Measurements from ENCODE around the gene SLC6A15.

Gene SLC6A15

DNA sequence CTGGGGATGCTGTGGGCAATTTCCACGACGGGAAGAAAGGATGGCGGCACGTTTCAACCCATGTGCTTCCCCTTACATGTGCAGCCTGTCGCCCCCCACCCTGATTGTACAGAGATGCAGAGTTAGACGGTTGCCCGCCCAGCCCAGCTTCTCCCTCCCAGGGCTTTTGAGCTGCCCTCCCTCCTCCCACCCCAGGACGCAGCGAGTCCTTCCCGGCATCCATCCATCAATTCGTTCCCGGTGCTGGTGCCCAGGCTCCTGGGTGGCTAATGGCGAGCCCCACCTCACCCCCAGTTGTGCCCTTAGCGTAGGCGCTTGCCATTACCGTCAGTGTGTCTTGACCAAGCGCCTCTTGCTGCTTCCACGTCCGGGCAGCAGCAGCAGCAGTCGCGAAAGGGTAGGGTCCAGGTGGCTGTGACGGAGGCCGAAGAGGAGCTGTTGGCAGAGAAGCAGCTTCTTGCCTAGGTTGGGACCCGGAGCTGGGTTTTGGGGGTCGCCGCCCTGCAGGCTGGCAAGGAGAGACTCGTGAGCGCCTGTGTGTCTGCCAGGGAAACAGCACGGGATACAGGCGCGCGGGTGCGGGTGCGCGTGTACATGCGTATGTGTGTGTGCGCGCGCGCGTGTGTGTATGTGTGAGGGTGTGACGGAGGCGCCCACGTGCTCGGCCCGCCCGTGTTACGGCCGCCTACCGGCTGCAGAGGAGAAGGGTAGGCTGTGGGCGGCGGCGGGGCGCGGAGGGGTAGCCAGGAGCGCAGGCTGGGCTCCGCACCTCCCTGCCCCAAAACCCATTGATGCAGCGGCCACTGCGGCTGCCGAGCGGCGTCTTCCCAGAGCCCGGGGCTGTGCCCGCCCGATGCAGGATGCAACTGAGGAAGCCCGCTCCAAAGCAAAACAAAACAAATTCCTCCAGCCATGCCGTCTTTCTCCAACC lies at the start of gene SLC6A15:
TSS of gene SLC6A15 (minus strand) at position 602 of the 931 bp plus-strand sequence. CDS start 20,679 bp downstream, outside the sequence.
- DNase-seq, result no peak

DNA sequence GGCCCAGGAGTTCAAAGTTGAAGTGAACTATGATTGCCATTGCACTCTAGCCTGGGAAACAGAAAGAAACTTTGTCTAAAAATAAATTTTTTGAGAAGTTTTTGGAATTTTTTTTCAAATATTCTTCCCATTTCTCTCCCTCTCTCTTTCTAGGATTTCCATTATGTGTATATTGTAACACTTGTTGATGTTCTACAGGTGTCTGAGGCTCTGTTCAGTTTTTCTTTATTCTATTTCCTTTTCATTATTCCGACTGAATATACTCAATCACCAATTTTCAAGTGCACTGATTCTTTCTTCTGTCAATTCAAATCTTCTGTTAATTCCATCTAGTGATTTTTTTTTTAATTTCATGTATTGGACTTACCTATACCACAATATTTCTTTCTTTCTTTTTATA lies 48.3 kb upstream of the SLC6A15 start:
- DNase-seq, result no peak

GRCh38 chr12:84955298-84955697 lies 42.7 kb upstream of the SLC6A15 start:
- no peak for DNase-seq

- DNase-seq, result no peak
Observed at GRCh38 chr12:84954415-84954814, 41.8 kb upstream of the SLC6A15 start.

DNA sequence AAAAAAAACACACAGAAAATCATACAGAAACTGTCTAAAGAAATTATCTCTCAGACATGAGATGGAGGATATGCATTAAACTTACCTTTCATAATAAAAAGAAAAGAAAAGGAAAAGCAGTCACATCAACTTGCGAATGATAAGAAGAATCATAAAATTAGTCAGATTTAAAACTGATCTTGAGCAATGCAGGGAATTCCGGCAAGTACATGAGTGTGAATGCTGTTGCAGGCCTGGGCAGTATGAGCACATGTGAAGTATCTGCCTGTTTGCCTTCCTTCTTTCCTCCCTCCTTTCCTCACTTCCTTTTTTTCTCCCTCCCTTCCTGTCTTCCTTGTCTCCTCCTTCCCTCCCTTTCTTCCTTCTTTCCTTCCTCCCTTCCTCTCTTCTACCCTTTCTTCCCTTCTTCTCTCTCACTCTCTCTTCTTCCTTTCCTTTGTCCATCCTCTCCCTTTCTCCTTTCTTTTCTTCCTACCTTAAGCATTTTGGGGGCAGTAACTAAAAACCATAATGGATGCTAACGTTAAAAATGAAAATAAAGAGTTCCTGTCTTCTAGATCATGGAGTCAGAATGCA lies 38.5 kb upstream of the SLC6A15 start:
- no peak for DNase-seq

- DNase-seq, result no peak
Observed at GRCh38 chr12:84946753-84947152, 34.2 kb upstream of the SLC6A15 start.

GRCh38 chr12:84937415-84937814 lies 24.8 kb upstream of the SLC6A15 start:
- DNase-seq, result no peak

DNA sequence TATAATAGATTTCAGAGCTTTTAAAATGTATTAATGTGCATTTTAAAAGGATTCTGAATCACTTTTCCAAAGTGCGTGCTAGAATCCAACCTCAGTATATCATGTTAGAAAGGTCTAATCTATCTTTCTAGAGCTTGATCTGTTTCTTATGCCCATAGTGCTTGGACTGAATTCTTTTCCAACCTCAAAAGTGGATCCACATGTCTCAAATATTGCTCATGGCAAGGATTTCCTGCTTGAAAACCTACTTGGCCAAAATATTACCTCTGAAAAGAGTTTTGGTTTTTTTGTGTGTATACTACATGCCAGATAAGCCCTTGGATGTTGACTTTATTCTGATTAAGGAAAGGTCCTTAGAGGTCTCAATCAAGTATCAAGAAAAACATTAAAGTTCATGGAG lies 16.9 kb upstream of the SLC6A15 start:
- DNase-seq, result no peak

DNA sequence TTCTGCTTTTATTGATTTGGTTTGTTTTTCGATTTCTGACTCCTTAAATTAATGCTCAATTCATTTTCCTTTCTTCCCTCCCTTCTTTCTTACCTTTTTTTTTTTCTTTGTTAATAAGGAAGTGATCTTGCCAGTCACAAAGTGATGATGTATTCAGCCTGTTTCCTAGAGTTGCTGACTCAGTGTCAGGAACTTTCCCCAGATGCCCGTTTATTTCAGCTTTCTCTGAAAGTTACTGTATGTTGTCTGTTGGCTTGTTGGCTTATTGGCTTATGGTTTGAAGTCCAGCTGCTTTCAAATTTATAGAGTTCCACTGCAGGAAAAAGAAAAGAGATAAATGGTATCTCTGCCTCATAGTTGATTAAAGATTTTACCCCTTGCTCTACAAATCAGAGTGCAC lies 12.4 kb upstream of the SLC6A15 start:
- no peak for DNase-seq

GRCh38 chr12:84922693-84923092 lies 10.1 kb upstream of the SLC6A15 start:
- no peak for DNase-seq

DNA sequence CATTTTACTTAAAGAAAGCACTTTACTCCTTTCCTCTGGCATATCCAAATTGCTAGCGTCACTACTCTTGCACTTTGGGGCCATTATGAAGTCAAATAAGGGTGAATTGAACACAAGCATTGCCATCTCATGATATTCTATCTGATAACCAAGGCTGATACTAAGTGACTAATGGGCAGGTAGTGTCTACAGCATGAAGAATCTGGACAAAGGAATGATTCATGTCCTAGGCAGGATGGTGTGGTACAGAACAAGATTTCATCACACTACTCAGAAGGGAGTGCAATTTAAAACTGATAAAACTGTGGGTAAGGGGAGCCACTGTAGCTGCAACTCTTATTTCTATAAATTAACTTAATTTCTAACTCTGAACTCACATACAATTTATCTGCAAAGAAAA lies 7.7 kb upstream of the SLC6A15 start:
- no peak for DNase-seq

DNA sequence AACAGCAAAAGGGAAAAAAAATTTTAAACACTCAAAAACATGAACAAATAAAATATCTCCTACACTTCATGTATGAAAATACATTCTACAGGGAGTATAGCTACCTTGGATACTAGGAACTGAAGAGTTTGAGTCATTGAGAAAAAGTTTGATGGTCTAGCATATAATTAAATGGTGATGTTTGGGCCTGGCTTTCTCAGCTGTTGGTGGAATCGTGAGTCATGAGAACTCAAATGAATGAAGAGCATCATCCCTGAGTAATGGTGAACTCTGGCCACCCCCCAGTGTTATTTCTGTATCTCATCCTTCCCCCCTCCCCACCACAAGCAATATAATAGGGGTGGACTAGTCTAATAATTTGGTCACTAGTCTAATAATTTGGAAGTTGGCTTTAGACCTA lies 6.7 kb upstream of the SLC6A15 start:
- DNase-seq, result no peak

DNA sequence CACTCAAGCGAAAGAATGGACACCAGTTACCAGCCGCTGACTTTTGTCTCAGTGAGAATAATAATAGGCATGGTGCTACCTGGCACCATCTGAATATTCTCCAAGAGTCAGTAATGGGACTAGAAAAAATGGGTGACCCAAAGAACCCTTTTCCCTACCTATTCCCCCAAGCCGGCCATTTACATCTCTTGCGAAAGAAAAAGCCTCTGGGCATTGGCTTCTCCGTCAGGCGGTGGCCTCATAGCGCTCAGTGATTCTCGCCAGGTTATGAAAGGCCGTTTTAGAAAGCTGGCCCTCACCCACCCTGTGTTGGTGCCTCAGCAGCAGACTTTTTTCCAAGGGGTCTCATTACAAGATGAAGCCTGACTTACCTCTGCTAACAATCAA lies 523 bp upstream of the SLC6A15 start:
- no peak for DNase-seq

GRCh38 chr12:84911271-84912197 lies 1.1 kb downstream of the SLC6A15 start:
- DNase-seq, result no peak

DNA sequence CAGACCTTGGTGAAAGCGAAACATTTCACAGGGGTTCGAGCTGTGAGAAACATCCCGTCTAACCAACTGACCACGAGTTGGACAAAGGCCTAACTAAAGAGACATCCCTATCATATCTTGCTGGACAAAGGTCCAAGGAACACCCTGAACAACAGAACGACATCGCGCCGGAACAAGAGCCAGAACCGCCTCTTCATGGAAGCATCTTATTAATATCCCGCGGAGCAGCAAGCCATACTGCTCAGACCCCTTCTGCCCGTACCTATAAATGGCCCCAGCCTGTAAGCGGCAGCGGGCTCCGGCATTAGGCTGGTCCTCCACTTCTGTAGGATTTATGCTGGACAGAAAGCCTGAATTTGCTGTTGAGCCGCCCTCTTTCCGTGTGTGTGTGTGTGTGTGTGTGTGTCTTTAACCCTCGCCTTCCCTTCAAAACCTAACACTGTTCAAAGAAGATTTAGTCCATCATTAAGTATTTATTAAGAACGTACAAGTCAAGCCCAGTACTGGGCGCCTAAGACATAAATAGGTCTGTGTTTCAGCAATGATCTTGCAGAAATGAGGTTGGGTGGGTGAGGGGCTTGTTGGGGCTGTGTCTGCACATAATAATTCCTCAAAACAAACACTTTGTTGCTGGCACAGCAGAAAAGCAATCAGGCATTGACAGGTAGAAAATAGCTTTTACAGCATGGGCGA lies 1.9 kb downstream of the SLC6A15 start:
- DNase-seq, result no peak

DNA sequence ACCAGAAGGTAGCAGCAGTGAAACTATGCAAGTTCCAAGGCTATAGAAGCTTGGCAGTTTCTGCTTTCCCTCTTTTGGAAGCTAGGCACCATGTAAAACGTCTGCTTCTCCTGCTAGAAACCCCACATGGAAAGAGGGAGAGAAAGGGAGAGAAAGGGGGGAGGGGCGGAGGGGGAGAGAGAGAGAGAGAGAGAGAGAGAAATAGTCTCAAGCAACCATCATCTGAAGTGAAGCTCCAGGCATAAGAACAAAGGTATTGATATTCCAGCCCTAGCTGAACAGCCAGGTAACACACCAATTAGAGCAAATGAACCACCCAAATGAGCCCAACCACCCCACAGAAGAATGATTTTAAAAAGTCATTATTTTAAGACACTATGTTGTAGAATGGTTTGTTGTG lies 8.5 kb downstream of the SLC6A15 start:
- DNase-seq, result no peak

- DNase-seq, result no peak
Observed at GRCh38 chr12:84891106-84891838, 21.3 kb downstream of the SLC6A15 start.

- no peak for DNase-seq
Observed at GRCh38 chr12:84889818-84890217, 22.8 kb downstream of the SLC6A15 start.

- DNase-seq, result no peak
Observed at GRCh38 chr12:84888861-84889260, 23.7 kb downstream of the SLC6A15 start.

DNA sequence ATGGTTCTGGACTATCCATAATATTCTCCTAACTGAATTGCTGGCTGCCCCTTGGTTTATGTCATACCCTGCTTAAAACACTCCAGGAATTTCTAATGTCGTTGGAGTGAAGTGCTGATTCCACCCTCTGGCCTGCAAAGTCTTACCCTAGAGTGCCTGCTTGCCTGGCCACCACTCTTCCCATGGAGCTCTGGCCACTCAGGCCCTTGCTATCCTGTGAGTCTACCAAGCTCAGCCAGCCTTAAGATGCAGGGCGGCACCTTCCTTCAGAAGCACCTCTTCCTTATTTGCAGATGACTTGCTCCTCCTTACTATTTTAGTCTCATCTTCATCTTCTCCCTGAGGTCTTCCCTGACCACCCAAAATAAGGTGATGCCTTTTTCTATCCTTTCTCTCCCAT lies 35.3 kb downstream of the SLC6A15 start:
- no peak for DNase-seq

- DNase-seq, result no peak
Observed at GRCh38 chr12:84875241-84875640, 37.4 kb downstream of the SLC6A15 start.

- DNase-seq, result no peak
Observed at GRCh38 chr12:84874825-84875139, 37.8 kb downstream of the SLC6A15 start.

Measured in hematopoietic multipotent progenitor cell treated with erythropoietin and hydrocortisone succinate and interleukin-3 and kit ligand, for 8 days (in vitro differentiated cells).